ENCODE results near the gene PLA2G4D.

The PLA2G4D gene

GRCh38 chr15:42083605-42083908 lies 10.8 kb downstream of the PLA2G4D start:
- Mint-ChIP-seq H3K27me3 (peaks cover 30 to 70% of the 10 kb centered on the region in 2 donors), H3K27ac (peak overlapping the region; percentile 64 to 80), H3K36me3 (ENCODE audit: insufficient read depth) (no peaks in the 10 kb centered on the region), H3K4me3 (no peak overlapping the region), H3K9me3 (no peaks in the 10 kb centered on the region), H3K4me1 (ENCODE audit: low read depth in 2 of 2) (peaks cover 0 to 12% of the 10 kb centered on the region in 2 donors)
- ATAC-seq (replicated peaks) (no peak), DNase-seq (no peak)

- Mint-ChIP-seq H3K27me3 (peaks cover 26 to 64% of the 10 kb centered on the region in 2 donors), H3K9me3 (no peaks in the 10 kb centered on the region), H3K4me3 (no peak overlapping the region)
Observed at GRCh38 chr15:42082823-42083604, 11.3 kb downstream of the PLA2G4D start.

GRCh38 chr15:42082141-42082540 lies 12.2 kb downstream of the PLA2G4D start:
- Mint-ChIP-seq H3K4me3 (no peak overlapping the region), H3K27me3 (peaks cover 20 to 56% of the 10 kb centered on the region in 2 donors), H3K36me3 (ENCODE audit: insufficient read depth) (no peaks in the 10 kb centered on the region), H3K9me3 (no peaks in the 10 kb centered on the region), H3K4me1 (ENCODE audit: low read depth in 2 of 2) (peaks cover 0 to 9% of the 10 kb centered on the region in 2 donors), H3K27ac (no peak overlapping the region)
- ATAC-seq (replicated peaks), result no peak
- no peak for DNase-seq

More at GRCh38 chr15:42082823-42083604, 11.3 kb downstream of the PLA2G4D start:
- peaks cover 0 to 10% of the 10 kb centered on the region in 2 donors for H3K4me1 Mint-ChIP-seq (ENCODE audit: low read depth in 2 of 2)
- ATAC-seq (replicated peaks) (no peak), DNase-seq (no peak)
- no peaks in the 10 kb centered on the region for H3K36me3 Mint-ChIP-seq (ENCODE audit: insufficient read depth)
- no peak overlapping the region for H3K27ac Mint-ChIP-seq

- peaks cover 0 to 9% of the 10 kb centered on the region in 2 donors for H3K4me1 Mint-ChIP-seq (ENCODE audit: low read depth in 2 of 2)
- no peak for DNase-seq
- no peaks in the 10 kb centered on the region for H3K36me3 Mint-ChIP-seq (ENCODE audit: insufficient read depth)
- no peaks in the 10 kb centered on the region for H3K9me3 Mint-ChIP-seq
- no peak overlapping the region for H3K27ac Mint-ChIP-seq
- peaks cover 15 to 51% of the 10 kb centered on the region in 2 donors for H3K27me3 Mint-ChIP-seq
- no peak for ATAC-seq (replicated peaks)
- no peak overlapping the region for H3K4me3 Mint-ChIP-seq
Observed at GRCh38 chr15:42080919-42081830, 13.2 kb downstream of the PLA2G4D start.

- ATAC-seq (replicated peaks) (no peak), DNase-seq (no peak)
- Mint-ChIP-seq H3K27me3 (peaks cover 15 to 51% of the 10 kb centered on the region in 2 donors), H3K9me3 (no peaks in the 10 kb centered on the region), H3K27ac (no peak overlapping the region), H3K4me1 (ENCODE audit: low read depth in 2 of 2) (peaks cover 0 to 9% of the 10 kb centered on the region in 2 donors), H3K36me3 (ENCODE audit: insufficient read depth) (no peaks in the 10 kb centered on the region), H3K4me3 (no peak overlapping the region)
Observed at GRCh38 chr15:42080186-42080918, 14.0 kb downstream of the PLA2G4D start.

GRCh38 chr15:42079401-42079908 lies 14.9 kb downstream of the PLA2G4D start:
- Mint-ChIP-seq H3K4me3 (no peak overlapping the region), H3K9me3 (no peaks in the 10 kb centered on the region), H3K36me3 (ENCODE audit: insufficient read depth) (no peaks in the 10 kb centered on the region), H3K27ac (no peak overlapping the region), H3K4me1 (ENCODE audit: low read depth in 2 of 2) (peaks cover 0 to 6% of the 10 kb centered on the region in 2 donors), H3K27me3 (peaks cover 14 to 45% of the 10 kb centered on the region in 2 donors)
- ATAC-seq (replicated peaks) (no peak), DNase-seq (no peak)

GRCh38 chr15:42078903-42079302 lies 15.5 kb downstream of the PLA2G4D start:
- DNase-seq (no peak), ATAC-seq (replicated peaks) (no peak)
- Mint-ChIP-seq H3K4me1 (ENCODE audit: low read depth in 2 of 2) (peaks cover 0 to under 1% of the 10 kb centered on the region in 2 donors), H3K36me3 (ENCODE audit: insufficient read depth) (no peaks in the 10 kb centered on the region), H3K27me3 (peaks cover 9 to 39% of the 10 kb centered on the region in 2 donors), H3K27ac (no peak overlapping the region), H3K4me3 (no peak overlapping the region), H3K9me3 (no peaks in the 10 kb centered on the region)

GRCh38 chr15:42077689-42078088 lies 16.7 kb downstream of the PLA2G4D start:
- Mint-ChIP-seq H3K27me3 (peaks cover 5 to 29% of the 10 kb centered on the region in 2 donors), H3K36me3 (ENCODE audit: insufficient read depth) (no peaks in the 10 kb centered on the region), H3K4me3 (no peak overlapping the region), H3K27ac (no peak overlapping the region), H3K9me3 (no peaks in the 10 kb centered on the region), H3K4me1 (ENCODE audit: low read depth in 2 of 2) (no peaks in the 10 kb centered on the region)
- ATAC-seq (replicated peaks) (no peak), DNase-seq (no peak)

- peaks cover 9 to 24% of the 10 kb centered on the region in 2 donors for H3K27me3 Mint-ChIP-seq
Observed at GRCh38 chr15:42073418-42073817, 20.9 kb downstream of the PLA2G4D start.

GRCh38 chr15:42072141-42072685 lies 22.1 kb downstream of the PLA2G4D start:
- no peaks in the 10 kb centered on the region for H3K4me1 Mint-ChIP-seq (ENCODE audit: low read depth in 2 of 2)
- DNase-seq, result no peak
- no peak overlapping the region for H3K27ac Mint-ChIP-seq
- no peaks in the 10 kb centered on the region for H3K36me3 Mint-ChIP-seq (ENCODE audit: insufficient read depth)
- ATAC-seq (replicated peaks), result no peak
- peaks cover 14 to 32% of the 10 kb centered on the region in 2 donors for H3K27me3 Mint-ChIP-seq
- peaks cover 0 to 4% of the 10 kb centered on the region in 2 donors for H3K9me3 Mint-ChIP-seq
- H3K4me3 Mint-ChIP-seq, result no peak overlapping the region

More at GRCh38 chr15:42073418-42073817, 20.9 kb downstream of the PLA2G4D start:
- ATAC-seq (replicated peaks), result no peak
- no peak overlapping the region for H3K4me3 Mint-ChIP-seq
- H3K9me3 Mint-ChIP-seq, result no peaks in the 10 kb centered on the region
- H3K4me1 Mint-ChIP-seq (ENCODE audit: low read depth in 2 of 2), result no peaks in the 10 kb centered on the region
- no peaks in the 10 kb centered on the region for H3K36me3 Mint-ChIP-seq (ENCODE audit: insufficient read depth)
- H3K27ac Mint-ChIP-seq, result no peak overlapping the region
- no peak for DNase-seq

- no peak overlapping the region for H3K4me3 Mint-ChIP-seq
- H3K36me3 Mint-ChIP-seq (ENCODE audit: insufficient read depth), result no peaks in the 10 kb centered on the region
- H3K27ac Mint-ChIP-seq, result no peak overlapping the region
- peaks cover 16 to 37% of the 10 kb centered on the region in 2 donors for H3K27me3 Mint-ChIP-seq
- H3K4me1 Mint-ChIP-seq (ENCODE audit: low read depth in 2 of 2), result peaks cover 0 to under 1% of the 10 kb centered on the region in 2 donors
- DNase-seq, result no peak
- H3K9me3 Mint-ChIP-seq, result peaks cover 0 to 4% of the 10 kb centered on the region in 2 donors
- no peak for ATAC-seq (replicated peaks)
Observed at GRCh38 chr15:42071717-42072116, 22.6 kb downstream of the PLA2G4D start.

- DNase-seq (no peak), ATAC-seq (replicated peaks) (no peak)
- peaks cover 4% of the 10 kb centered on the region for H3K36me3 Mint-ChIP-seq (ENCODE audit: insufficient read depth)
- H3K9me3 Mint-ChIP-seq, result peaks cover 0 to 4% of the 10 kb centered on the region in 2 donors
- H3K4me3 Mint-ChIP-seq, result no peak overlapping the region
- H3K27ac Mint-ChIP-seq, result no peak overlapping the region
- H3K27me3 Mint-ChIP-seq, result peaks cover 23 to 45% of the 10 kb centered on the region in 2 donors
- H3K4me1 Mint-ChIP-seq (ENCODE audit: low read depth in 2 of 2), result peaks cover 2 to 5% of the 10 kb centered on the region in 2 donors
Observed at GRCh38 chr15:42070976-42071350, 23.4 kb downstream of the PLA2G4D start.
